Measurements from ENCODE around the gene MDN1.

DNA sequence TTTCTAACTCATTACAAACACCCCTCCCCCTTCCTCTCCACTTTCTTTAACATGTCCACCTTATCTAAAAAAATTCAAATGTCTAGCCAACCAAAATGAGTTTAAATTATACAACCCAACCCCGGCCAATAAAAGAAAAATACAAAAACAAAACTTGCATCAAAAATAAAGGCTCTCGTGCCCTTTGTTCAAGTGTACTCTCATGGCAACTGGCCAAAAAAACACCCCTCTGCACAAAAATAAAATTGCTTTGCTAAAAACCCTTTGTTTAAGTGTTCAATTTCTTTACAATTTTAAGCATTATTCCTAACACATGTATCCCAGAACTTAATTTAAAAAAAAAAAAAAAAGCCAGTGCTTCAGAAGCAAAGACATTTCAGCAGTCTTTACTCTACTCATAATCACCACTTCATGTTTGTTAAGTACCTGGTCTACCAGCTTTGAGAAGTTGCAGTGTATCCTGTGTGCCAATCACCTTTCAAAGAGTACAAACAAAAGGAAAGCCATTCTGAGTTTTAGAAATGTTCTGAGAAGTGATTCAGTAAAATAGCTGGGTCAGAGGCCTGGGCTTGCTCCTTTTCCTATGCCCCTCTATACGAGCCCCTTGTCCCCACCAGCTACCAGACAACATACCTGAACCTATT, 87.5 kb downstream of the MDN1 start:
- no peak for TF ChIP-seq EZH2phosphoT487 (IDR thresholded peaks at IDR 0.05; ENCODE audit: low read depth)
- TF ChIP-seq, protein P1, sequence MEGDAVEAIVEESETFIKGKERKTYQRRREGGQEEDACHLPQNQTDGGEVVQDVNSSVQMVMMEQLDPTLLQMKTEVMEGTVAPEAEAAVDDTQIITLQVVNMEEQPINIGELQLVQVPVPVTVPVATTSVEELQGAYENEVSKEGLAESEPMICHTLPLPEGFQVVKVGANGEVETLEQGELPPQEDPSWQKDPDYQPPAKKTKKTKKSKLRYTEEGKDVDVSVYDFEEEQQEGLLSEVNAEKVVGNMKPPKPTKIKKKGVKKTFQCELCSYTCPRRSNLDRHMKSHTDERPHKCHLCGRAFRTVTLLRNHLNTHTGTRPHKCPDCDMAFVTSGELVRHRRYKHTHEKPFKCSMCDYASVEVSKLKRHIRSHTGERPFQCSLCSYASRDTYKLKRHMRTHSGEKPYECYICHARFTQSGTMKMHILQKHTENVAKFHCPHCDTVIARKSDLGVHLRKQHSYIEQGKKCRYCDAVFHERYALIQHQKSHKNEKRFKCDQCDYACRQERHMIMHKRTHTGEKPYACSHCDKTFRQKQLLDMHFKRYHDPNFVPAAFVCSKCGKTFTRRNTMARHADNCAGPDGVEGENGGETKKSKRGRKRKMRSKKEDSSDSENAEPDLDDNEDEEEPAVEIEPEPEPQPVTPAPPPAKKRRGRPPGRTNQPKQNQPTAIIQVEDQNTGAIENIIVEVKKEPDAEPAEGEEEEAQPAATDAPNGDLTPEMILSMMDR (IDR thresholded peaks at IDR 0.05; ENCODE audit: low read depth, low read length) = no peak

All from OCI-LY3 (cell line).